Prostate gland (tissue), 2 donors: ENCODE results near the gene E2F2. TPM values are rescaled to one million over a fixed set of nuclear protein-coding genes. Genes with fewer than 3 reads are reported as not detected.

Source experiments
- DNase-seq: peaks from one replicate; pipeline ENCODE4 v3.0.0-alpha.2; 2019; ENCODE audit warnings: low spot score
- H3K27ac ChIP-seq, 2 donors: fragments of 200-600 bp; sonication (generic); 2 replicates each; pipeline ENCODE4 v1.5.1; 2017 to 2019
- H3K27me3 ChIP-seq: fragments of 200-600 bp; sonication (generic); replicated peaks from 2 replicates; pipeline ENCODE4 v1.5.1; 2019; ENCODE audit not compliant: insufficient read depth
- H3K36me3 ChIP-seq, 2 donors: fragments of 200-600 bp; sonication (generic); 1 replicate in 1 of 2; 2 replicates in 1 of 2; pipeline versions ENCODE4 v1.5.1 to v1.8.1; 2017 to 2019
- H3K4me1 ChIP-seq: fragments of 200-600 bp; sonication (generic); replicated peaks from 2 replicates; pipeline ENCODE4 v1.5.1; 2019
- H3K4me3 ChIP-seq, 2 donors: fragments of 200-600 bp; sonication (generic); 2 replicates each; pipeline ENCODE4 v1.5.1; 2017 to 2019
- H3K9me3 ChIP-seq: fragments of 200-600 bp; sonication (generic); 2 replicates; pipeline ENCODE4 v1.5.1; 2017
- CTCF ChIP-seq, 4 experiments: fragments of 200-600 bp in 2 of 4; fragments of 450-650 bp in 2 of 4; sonication (generic) in 2 of 4; IDR thresholded peaks; 1 replicate in 3 of 4; 2 replicates in 1 of 4; pipeline ENCODE4 v1.5.1; 2016 to 2019; ENCODE audit warnings: antibody characterized with exemption in 4 of 4, mild to moderate bottlenecking in 2 of 4, moderate library complexity in 2 of 4
- POLR2A ChIP-seq: fragments of 450-650 bp; IDR thresholded peaks from one replicate; pipeline ENCODE4 v1.6.1; 2016; ENCODE audit warnings: antibody characterized with exemption, mild to moderate bottlenecking
- POLR2AphosphoS5 ChIP-seq: sonication (generic); formaldehyde crosslinking; IDR thresholded peaks from one replicate; pipeline ENCODE4 v1.6.1; 2017; ENCODE audit warnings: antibody characterized with exemption
- WGBS: methylation state at CpG from one replicate; pipeline ENCODE4 v1.1.5; 2018; 5-methylcytosine and 5-hydroxymethylcytosine counted together
- intact Hi-C: fragments of 100-400 bp; cut with DNase I; formaldehyde crosslinking; loops from one replicate; pipeline ENCODE4 v1.14.2; 2022
- total RNA-seq, 2 donors: library from RNA; depleted of rRNA; stranded (reverse); fragments of >200 nt; gene quantifications; one replicate each; pipeline ENCODE4 v1.1.0, GENCODE V29; 2016

The E2F2 gene
- total RNA-seq, 2 donors from 2014 or later = 1.0 to 4.1 TPM

GRCh38 chr1:23460519-23460918 is 70.5 kb downstream of the E2F2 start:
- intact Hi-C loops = no loop called here
- Histone ChIP-seq H3K27me3 (no peaks in the 10 kb centered on the region), H3K27ac (no peak overlapping the region), H3K9me3 (no peaks in the 10 kb centered on the region), H3K4me1 (no peaks in the 10 kb centered on the region), H3K4me3 (no peak overlapping the region), H3K36me3 (no peaks in the 10 kb centered on the region)
- TF ChIP-seq CTCF (IDR thresholded peaks at IDR 0.05) = no peak
- TF ChIP-seq POLR2A = no peak
- TF ChIP-seq POLR2AphosphoS5 = no peak
- 90% methylated on average over 4 of the region's 4 CpGs for WGBS
- DNase-seq = no peak

GRCh38 chr1:23459338-23459757 is 71.7 kb downstream of the E2F2 start:
- H3K27ac ChIP-seq = no peak overlapping the region
- no peaks in the 10 kb centered on the region for H3K27me3 ChIP-seq
- TF ChIP-seq POLR2AphosphoS5 = no peak
- no peak for TF ChIP-seq POLR2A
- no peak for TF ChIP-seq CTCF (IDR thresholded peaks at IDR 0.05)
- intact Hi-C loops = no loop called here
- no peak overlapping the region for H3K4me3 ChIP-seq
- H3K4me1 ChIP-seq = no peaks in the 10 kb centered on the region
- no peaks in the 10 kb centered on the region for H3K36me3 ChIP-seq
- WGBS = 91% methylated on average over 2 of the region's 2 CpGs
- no peak for DNase-seq
- H3K9me3 ChIP-seq = no peaks in the 10 kb centered on the region

Other genes with a start within 250 kb of the E2F2 start
- 10 to 100 TPM; 85.8 to 88.1 TPM for gene HNRNPR, start 186.9 kb downstream of the E2F2 start, total RNA-seq
- gene ZNF436, start 161.4 kb downstream of the E2F2 start, total RNA-seq = 10 to 100 TPM; 25.3 to 29.5 TPM
- 100 to 1,000 TPM in 1 of 2 donors, 10 to 100 TPM in 1; 65.2 to 115 TPM for gene TCEA3, start 106.5 kb downstream of the E2F2 start, total RNA-seq
- 10 to 100 TPM; 76.5 to 83.1 TPM for gene ASAP3, start 47.1 kb downstream of the E2F2 start, total RNA-seq
- 100 to 1,000 TPM; 151 to 184 TPM for gene ID3, start 28.3 kb upstream of the E2F2 start, total RNA-seq
- gene RPL11, start 160.6 kb upstream of the E2F2 start, total RNA-seq = 1,000 to 10,000 TPM in 1 of 2 donors, 100 to 1,000 TPM in 1; 784 to 1,458 TPM
- gene ELOA, start 212.2 kb upstream of the E2F2 start, total RNA-seq = 10 to 100 TPM; 35.7 to 42.1 TPM
- gene PITHD1, start 247.2 kb upstream of the E2F2 start, total RNA-seq = 10 to 100 TPM; 85.7 to 86.7 TPM